K562 (cell line): Measurements from ENCODE around the gene GNAI3.

Experiments
- CTCF ChIP-seq, 3 experiments: IDR thresholded peaks in 2 of 3; conservative IDR thresholded peaks in 1 of 3; 2 replicates each; pipeline ENCODE4 v1.5.1; 2011 to 2012; ENCODE audit warnings: low read length in 3 of 3, mild to moderate bottlenecking in 3 of 3, control low read depth in 2 of 3, improper control_type of control experiment in 1 of 3, inconsistent platforms in 1 of 3, low read depth in 1 of 3, mixed read lengths in 1 of 3, moderate library complexity in 1 of 3; ENCODE audit not compliant: insufficient read depth in 2 of 3
- EP300 ChIP-seq: IDR thresholded peaks from 2 replicates; pipeline ENCODE4 v1.6.1; 2012; ENCODE audit warnings: low read length, improper control_type of control experiment
- FOXM1 ChIP-seq, 2 experiments: fragments of 450-650 bp in 1 of 2; sonication (generic) in 1 of 2; formaldehyde crosslinking in 1 of 2; IDR thresholded peaks; 2 replicates each; pipeline versions ENCODE4 v1.6.1 to v1.9.0; 2017 to 2022; ENCODE audit warnings: low read depth in 2 of 2, mild to moderate bottlenecking in 2 of 2, missing genetic modification reagents in 1 of 2, moderate library complexity in 1 of 2
- GATA2 ChIP-seq: sonication (generic); formaldehyde crosslinking; IDR thresholded peaks from 2 replicates; pipeline ENCODE4 v1.4.0; 2020; ENCODE audit warnings: mild to moderate bottlenecking, missing genetic modification reagents
- RAD21 ChIP-seq, 2 experiments: fragments of 250-450 bp in 1 of 2; fragments of 450-650 bp in 1 of 2; sonication (Bioruptor Pico) in 1 of 2; formaldehyde crosslinking in 1 of 2; IDR thresholded peaks in 1 of 2; conservative IDR thresholded peaks in 1 of 2; 2 replicates each; pipeline versions ENCODE4 v1.4.0 to v1.8.0; 2020 to 2022; ENCODE audit warnings: mild to moderate bottlenecking in 2 of 2, moderate library complexity in 1 of 2
- TARDBP ChIP-seq: fragments of 450-650 bp; IDR thresholded peaks from 2 replicates; pipeline ENCODE4 v1.6.1; 2016
- ZNF12 ChIP-seq: sonication (generic); formaldehyde crosslinking; IDR thresholded peaks from 2 replicates; pipeline ENCODE4 v1.4.0; 2020; ENCODE audit warnings: mild to moderate bottlenecking, missing genetic modification reagents
- ZNF830 ChIP-seq: fragments of 250-450 bp; sonication (Bioruptor Pico); IDR thresholded peaks from 2 replicates; pipeline ENCODE4 v1.5.0; 2021; ENCODE audit warnings: mild to moderate bottlenecking
- TF ChIP-seq, protein P1 (sequence below): sonication (generic); formaldehyde crosslinking; IDR thresholded peaks from 2 replicates; pipeline ENCODE4 v1.8.0; 2023; ENCODE audit warnings: mild to moderate bottlenecking, missing genetic modification reagents
- TF ChIP-seq, protein P2 (sequence below): IDR thresholded peaks from 3 replicates; pipeline ENCODE4 v1.6.1; 2011; ENCODE audit warnings: borderline replicate concordance, mild to moderate bottlenecking, moderate library complexity; ENCODE audit not compliant: insufficient read length; ENCODE audit errors: extremely low read depth
- TF ChIP-seq, protein P3 (sequence below), 2 experiments: IDR thresholded peaks; 2 replicates each; pipeline ENCODE4 v1.6.1; 2012; ENCODE audit warnings: improper control_type of control experiment in 2 of 2, low read depth in 2 of 2, low read length in 2 of 2, borderline replicate concordance in 1 of 2

DNA sequence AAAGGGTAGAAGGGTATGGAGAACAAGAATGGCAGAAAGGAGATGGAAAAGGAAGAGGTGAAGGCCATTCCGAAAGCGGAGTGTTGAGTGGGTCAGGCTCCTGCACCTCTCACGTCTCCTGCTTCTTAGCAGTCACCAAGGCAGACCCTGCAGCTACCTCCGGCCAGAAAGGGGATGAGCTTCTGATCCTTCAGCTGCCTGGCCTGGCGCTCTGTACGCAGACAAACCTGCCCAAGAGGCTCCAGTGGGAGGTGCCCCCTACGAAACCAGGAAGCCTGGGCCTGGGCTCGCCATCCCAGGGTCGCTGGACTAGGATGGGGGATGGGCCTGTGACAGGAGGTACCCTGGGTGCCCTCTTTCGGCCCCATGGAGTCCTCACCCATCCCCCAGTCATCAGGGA, 5.8 kb upstream of the GNAI3 start:
- TF ChIP-seq ZNF830 (CRISPR knock-in tag) (no peak), FOXM1 (IDR thresholded peaks at IDR 0.05; ENCODE audit: low read depth) (no peak), FOXM1 (CRISPR knock-in tag; IDR thresholded peaks at IDR 0.05; ENCODE audit: low read depth) (no peak), CTCF (IDR thresholded peaks at IDR 0.05 in 2 of 3, conservative IDR thresholded peaks at IDR 0.05 in 1 of 3; ENCODE audit: insufficient read depth in 2 of 3, low read depth in 1 of 3, low read length in 3 of 3) (no peak), EP300 (no peak), TARDBP (no peak), RAD21 (CRISPR knock-in tag; conservative IDR thresholded peaks at IDR 0.05 in 1 of 2, IDR thresholded peaks at IDR 0.05 in 1 of 2) (no peak), GATA2 (no peak), ZNF12 (CRISPR knock-in tag) (no peak)
- TF ChIP-seq, protein P1, sequence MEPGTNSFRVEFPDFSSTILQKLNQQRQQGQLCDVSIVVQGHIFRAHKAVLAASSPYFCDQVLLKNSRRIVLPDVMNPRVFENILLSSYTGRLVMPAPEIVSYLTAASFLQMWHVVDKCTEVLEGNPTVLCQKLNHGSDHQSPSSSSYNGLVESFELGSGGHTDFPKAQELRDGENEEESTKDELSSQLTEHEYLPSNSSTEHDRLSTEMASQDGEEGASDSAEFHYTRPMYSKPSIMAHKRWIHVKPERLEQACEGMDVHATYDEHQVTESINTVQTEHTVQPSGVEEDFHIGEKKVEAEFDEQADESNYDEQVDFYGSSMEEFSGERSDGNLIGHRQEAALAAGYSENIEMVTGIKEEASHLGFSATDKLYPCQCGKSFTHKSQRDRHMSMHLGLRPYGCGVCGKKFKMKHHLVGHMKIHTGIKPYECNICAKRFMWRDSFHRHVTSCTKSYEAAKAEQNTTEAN (CRISPR knock-in tag) = no peak
- TF ChIP-seq, protein P2, sequence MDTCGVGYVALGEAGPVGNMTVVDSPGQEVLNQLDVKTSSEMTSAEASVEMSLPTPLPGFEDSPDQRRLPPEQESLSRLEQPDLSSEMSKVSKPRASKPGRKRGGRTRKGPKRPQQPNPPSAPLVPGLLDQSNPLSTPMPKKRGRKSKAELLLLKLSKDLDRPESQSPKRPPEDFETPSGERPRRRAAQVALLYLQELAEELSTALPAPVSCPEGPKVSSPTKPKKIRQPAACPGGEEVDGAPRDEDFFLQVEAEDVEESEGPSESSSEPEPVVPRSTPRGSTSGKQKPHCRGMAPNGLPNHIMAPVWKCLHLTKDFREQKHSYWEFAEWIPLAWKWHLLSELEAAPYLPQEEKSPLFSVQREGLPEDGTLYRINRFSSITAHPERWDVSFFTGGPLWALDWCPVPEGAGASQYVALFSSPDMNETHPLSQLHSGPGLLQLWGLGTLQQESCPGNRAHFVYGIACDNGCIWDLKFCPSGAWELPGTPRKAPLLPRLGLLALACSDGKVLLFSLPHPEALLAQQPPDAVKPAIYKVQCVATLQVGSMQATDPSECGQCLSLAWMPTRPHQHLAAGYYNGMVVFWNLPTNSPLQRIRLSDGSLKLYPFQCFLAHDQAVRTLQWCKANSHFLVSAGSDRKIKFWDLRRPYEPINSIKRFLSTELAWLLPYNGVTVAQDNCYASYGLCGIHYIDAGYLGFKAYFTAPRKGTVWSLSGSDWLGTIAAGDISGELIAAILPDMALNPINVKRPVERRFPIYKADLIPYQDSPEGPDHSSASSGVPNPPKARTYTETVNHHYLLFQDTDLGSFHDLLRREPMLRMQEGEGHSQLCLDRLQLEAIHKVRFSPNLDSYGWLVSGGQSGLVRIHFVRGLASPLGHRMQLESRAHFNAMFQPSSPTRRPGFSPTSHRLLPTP = no peak
- TF ChIP-seq, protein P3, sequence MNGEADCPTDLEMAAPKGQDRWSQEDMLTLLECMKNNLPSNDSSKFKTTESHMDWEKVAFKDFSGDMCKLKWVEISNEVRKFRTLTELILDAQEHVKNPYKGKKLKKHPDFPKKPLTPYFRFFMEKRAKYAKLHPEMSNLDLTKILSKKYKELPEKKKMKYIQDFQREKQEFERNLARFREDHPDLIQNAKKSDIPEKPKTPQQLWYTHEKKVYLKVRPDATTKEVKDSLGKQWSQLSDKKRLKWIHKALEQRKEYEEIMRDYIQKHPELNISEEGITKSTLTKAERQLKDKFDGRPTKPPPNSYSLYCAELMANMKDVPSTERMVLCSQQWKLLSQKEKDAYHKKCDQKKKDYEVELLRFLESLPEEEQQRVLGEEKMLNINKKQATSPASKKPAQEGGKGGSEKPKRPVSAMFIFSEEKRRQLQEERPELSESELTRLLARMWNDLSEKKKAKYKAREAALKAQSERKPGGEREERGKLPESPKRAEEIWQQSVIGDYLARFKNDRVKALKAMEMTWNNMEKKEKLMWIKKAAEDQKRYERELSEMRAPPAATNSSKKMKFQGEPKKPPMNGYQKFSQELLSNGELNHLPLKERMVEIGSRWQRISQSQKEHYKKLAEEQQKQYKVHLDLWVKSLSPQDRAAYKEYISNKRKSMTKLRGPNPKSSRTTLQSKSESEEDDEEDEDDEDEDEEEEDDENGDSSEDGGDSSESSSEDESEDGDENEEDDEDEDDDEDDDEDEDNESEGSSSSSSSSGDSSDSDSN (IDR thresholded peaks at IDR 0.05; ENCODE audit: borderline replicate concordance in 1 of 2, low read depth in 2 of 2, low read length in 2 of 2) = no peak
